8988T (cell line): ENCODE measurements around the gene ZFAND3.

ENCODE experiments used
- DNase-seq: peaks from one replicate; pipeline ENCODE4 v3.0.0; 2011

ZFAND3 gene

GRCh38 chr6:38174315-38174714, 354.8 kb downstream of the ZFAND3 start:
- DNase-seq, result no peak

- no peak for DNase-seq
Observed at GRCh38 chr6:38174806-38175495, 355.4 kb downstream of the ZFAND3 start.

GRCh38 chr6:38175786-38176185, 356.3 kb downstream of the ZFAND3 start:
- no peak for DNase-seq

- no peak for DNase-seq
Observed at GRCh38 chr6:38176797-38177751, 357.5 kb downstream of the ZFAND3 start.

- DNase-seq, result no peak
Observed at GRCh38 chr6:38177882-38178583, 358.5 kb downstream of the ZFAND3 start.

GRCh38 chr6:38178584-38178886, 359.0 kb downstream of the ZFAND3 start:
- DNase-seq, result no peak

- DNase-seq, result no peak
Observed at GRCh38 chr6:38179300-38179699, 359.8 kb downstream of the ZFAND3 start.

- DNase-seq, result no peak
Observed at GRCh38 chr6:38179794-38180430, 360.4 kb downstream of the ZFAND3 start.

GRCh38 chr6:38180586-38180985, 361.1 kb downstream of the ZFAND3 start:
- DNase-seq, result no peak

GRCh38 chr6:38182426-38182825, 362.9 kb downstream of the ZFAND3 start:
- DNase-seq, result no peak

- DNase-seq, result no peak
Observed at GRCh38 chr6:38183856-38184584, 364.5 kb downstream of the ZFAND3 start.

- no peak for DNase-seq
Observed at GRCh38 chr6:38184585-38185080, 365.1 kb downstream of the ZFAND3 start.

GRCh38 chr6:38185244-38185643, 365.7 kb downstream of the ZFAND3 start:
- DNase-seq, result no peak

GRCh38 chr6:38185752-38186151, 366.2 kb downstream of the ZFAND3 start:
- DNase-seq, result no peak

GRCh38 chr6:38187325-38187724, 367.8 kb downstream of the ZFAND3 start:
- no peak for DNase-seq

GRCh38 chr6:38187811-38188590, 368.5 kb downstream of the ZFAND3 start:
- no peak for DNase-seq

GRCh38 chr6:38188677-38189335, 369.3 kb downstream of the ZFAND3 start:
- DNase-seq, result no peak

GRCh38 chr6:38191418-38191817, 371.9 kb downstream of the ZFAND3 start:
- no peak for DNase-seq

- no peak for DNase-seq
Observed at GRCh38 chr6:38192011-38192410, 372.5 kb downstream of the ZFAND3 start.

GRCh38 chr6:38192487-38192886, 373.0 kb downstream of the ZFAND3 start:
- DNase-seq, result no peak

- no peak for DNase-seq
Observed at GRCh38 chr6:38193051-38193450, 373.5 kb downstream of the ZFAND3 start.
